Muscle layer of duodenum (tissue), 2 donors: ENCODE measurements around the gene PLXNC1.

Experiments
- H3K27ac ChIP-seq: one replicate; pipeline ENCODE4 v1.7.0; 2013; ENCODE audit warnings: mild to moderate bottlenecking, low read length
- H3K27me3 ChIP-seq: one replicate; pipeline ENCODE4 v1.7.0; 2013; ENCODE audit warnings: low read depth, mild to moderate bottlenecking, control low read depth, low read length
- H3K36me3 ChIP-seq, 2 donors: one replicate each; pipeline ENCODE4 v1.7.0; 2013; ENCODE audit warnings: low read length in 2 of 2, control low read depth in 1 of 2, mild to moderate bottlenecking in 1 of 2; ENCODE audit not compliant: insufficient read depth in 2 of 2, control insufficient read depth in 1 of 2
- H3K4me1 ChIP-seq, 2 donors: one replicate each; pipeline ENCODE4 v1.7.0; 2013; ENCODE audit warnings: low read length in 2 of 2, mild to moderate bottlenecking in 2 of 2, control low read depth in 1 of 2, moderate library complexity in 1 of 2; ENCODE audit not compliant: insufficient read depth in 2 of 2, control insufficient read depth in 1 of 2
- H3K4me3 ChIP-seq, 2 donors: one replicate each; pipeline ENCODE4 v1.7.0; 2013; ENCODE audit warnings: low read length in 2 of 2, low read depth in 1 of 2, mild to moderate bottlenecking in 1 of 2
- H3K9me3 ChIP-seq, 2 donors: one replicate each; pipeline ENCODE4 v1.7.0; 2013; ENCODE audit warnings: low read length in 2 of 2, control low read depth in 1 of 2, mild to moderate bottlenecking in 1 of 2; ENCODE audit not compliant: control insufficient read depth in 1 of 2
- donor health status: healthy.

PLXNC1 gene

GRCh38 chr12:94231709-94232108, 83.3 kb downstream of the PLXNC1 start:
- no peaks in the 10 kb centered on the region for H3K9me3 ChIP-seq
- H3K27ac ChIP-seq, result no peak overlapping the region
- H3K36me3 ChIP-seq, result no peaks in the 10 kb centered on the region
- no peaks in the 10 kb centered on the region for H3K27me3 ChIP-seq
- no peak overlapping the region for H3K4me3 ChIP-seq
- H3K4me1 ChIP-seq, result no peaks in the 10 kb centered on the region

DNA sequence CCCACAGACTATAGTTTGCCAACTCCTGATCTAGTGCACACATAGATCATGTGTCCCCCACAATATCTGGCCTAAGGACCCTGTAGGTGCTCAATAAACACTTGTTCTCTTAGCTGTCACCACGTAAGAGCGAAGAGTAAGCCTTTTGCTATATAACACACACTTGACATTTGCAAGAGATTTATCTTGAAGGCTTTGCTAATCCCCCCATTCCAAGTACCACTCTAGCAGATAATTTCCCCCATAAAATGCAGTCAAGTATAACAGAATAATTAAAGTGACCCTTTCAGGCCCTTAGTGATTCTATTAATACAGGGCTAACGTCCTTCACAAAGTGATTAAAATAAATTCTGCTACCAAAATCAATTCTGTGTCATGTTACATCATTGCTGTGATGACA, 87.5 kb downstream of the PLXNC1 start:
- H3K4me3 ChIP-seq, result no peak overlapping the region
- H3K36me3 ChIP-seq, result no peaks in the 10 kb centered on the region
- H3K27me3 ChIP-seq, result no peaks in the 10 kb centered on the region
- no peaks in the 10 kb centered on the region for H3K9me3 ChIP-seq
- no peaks in the 10 kb centered on the region for H3K4me1 ChIP-seq
- H3K27ac ChIP-seq, result no peak overlapping the region

GRCh38 chr12:94239332-94239993, 91.1 kb downstream of the PLXNC1 start:
- Histone ChIP-seq H3K4me1 (no peaks in the 10 kb centered on the region), H3K4me3 (no peak overlapping the region), H3K27ac (no peak overlapping the region), H3K36me3 (no peaks in the 10 kb centered on the region), H3K9me3 (no peaks in the 10 kb centered on the region), H3K27me3 (no peaks in the 10 kb centered on the region)

DNA sequence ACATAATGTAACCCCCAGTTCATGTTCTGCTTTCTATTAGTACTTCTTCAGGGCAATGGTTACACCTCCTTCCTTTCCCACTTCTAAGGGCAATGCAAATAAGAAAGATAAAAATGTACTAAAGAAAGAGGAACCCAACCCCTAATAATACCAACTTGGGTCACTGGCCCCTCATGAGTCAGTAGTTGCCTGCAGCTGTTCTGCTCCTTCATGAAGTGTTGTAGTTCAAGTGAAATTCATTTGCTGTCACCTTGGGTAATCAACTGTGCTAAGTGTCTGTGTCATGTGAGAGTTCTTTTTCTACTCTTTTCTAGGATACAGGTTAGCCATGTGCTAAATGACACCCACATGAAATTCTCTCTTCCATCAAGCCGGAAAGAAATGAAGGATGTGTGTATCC, 91.8 kb downstream of the PLXNC1 start:
- no peaks in the 10 kb centered on the region for H3K36me3 ChIP-seq

DNA sequence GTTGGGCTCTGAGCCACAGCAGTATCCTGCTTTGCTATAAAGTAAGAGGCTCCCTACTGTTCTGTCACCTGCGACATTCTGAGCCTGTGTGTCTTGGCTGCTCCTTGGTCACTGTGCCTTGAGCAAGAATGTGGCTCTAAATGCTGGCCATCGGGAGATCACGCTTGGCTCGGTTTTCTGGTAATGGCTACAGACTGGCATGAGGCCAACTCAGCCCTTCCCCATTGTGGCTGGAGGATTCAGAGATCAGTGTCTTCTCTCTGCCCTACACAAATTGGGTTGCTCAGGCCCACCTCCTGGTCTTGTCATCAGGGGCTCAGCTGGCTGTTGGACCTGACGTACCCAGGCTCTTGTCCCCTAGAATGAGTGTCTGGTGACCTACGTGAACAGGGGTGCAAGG, 94.5 kb downstream of the PLXNC1 start:
- Histone ChIP-seq H3K36me3 (no peaks in the 10 kb centered on the region), H3K27ac (no peak overlapping the region), H3K27me3 (no peaks in the 10 kb centered on the region), H3K9me3 (no peaks in the 10 kb centered on the region), H3K4me3 (no peak overlapping the region), H3K4me1 (no peaks in the 10 kb centered on the region)

More for the DNA sequence above, 91.8 kb downstream of the PLXNC1 start:
- no peaks in the 10 kb centered on the region for H3K4me1 ChIP-seq
- H3K27me3 ChIP-seq, result no peaks in the 10 kb centered on the region
- H3K9me3 ChIP-seq, result no peaks in the 10 kb centered on the region
- no peak overlapping the region for H3K4me3 ChIP-seq
- H3K27ac ChIP-seq, result no peak overlapping the region

- H3K36me3 ChIP-seq, result no peaks in the 10 kb centered on the region
- H3K4me1 ChIP-seq, result no peaks in the 10 kb centered on the region
- no peak overlapping the region for H3K27ac ChIP-seq
- no peak overlapping the region for H3K4me3 ChIP-seq
- H3K9me3 ChIP-seq, result no peaks in the 10 kb centered on the region
- H3K27me3 ChIP-seq, result no peaks in the 10 kb centered on the region
Measured at GRCh38 chr12:94244165-94245133, 96.1 kb downstream of the PLXNC1 start.

- Histone ChIP-seq H3K27ac (no peak overlapping the region), H3K4me1 (no peaks in the 10 kb centered on the region), H3K4me3 (no peak overlapping the region), H3K36me3 (no peaks in the 10 kb centered on the region), H3K9me3 (no peaks in the 10 kb centered on the region), H3K27me3 (no peaks in the 10 kb centered on the region)
Measured at GRCh38 chr12:94245631-94246383, 97.4 kb downstream of the PLXNC1 start.

DNA sequence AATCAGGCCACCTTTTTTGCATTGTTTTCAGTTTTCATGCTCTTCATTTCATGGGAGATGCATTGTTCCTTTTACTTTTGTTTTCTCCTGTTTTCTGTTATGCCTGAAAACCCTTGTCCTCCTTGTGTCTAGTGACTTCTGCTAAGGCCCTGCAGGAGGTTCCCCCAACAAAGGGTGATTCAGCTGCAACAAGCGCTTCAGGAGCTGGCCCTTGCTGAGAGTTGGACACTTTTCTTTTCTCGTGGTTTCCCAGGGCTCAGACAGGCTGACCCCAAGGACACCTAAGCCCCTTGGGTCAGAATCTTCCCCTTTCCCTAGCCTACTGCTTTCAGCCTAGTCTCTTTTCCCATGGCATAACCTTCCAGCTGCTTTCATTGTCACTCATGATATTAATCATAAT, 98.9 kb downstream of the PLXNC1 start:
- H3K4me3 ChIP-seq, result no peak overlapping the region
- no peak overlapping the region for H3K27ac ChIP-seq
- no peaks in the 10 kb centered on the region for H3K9me3 ChIP-seq
- H3K27me3 ChIP-seq, result no peaks in the 10 kb centered on the region
- no peaks in the 10 kb centered on the region for H3K4me1 ChIP-seq
- no peaks in the 10 kb centered on the region for H3K36me3 ChIP-seq

DNA sequence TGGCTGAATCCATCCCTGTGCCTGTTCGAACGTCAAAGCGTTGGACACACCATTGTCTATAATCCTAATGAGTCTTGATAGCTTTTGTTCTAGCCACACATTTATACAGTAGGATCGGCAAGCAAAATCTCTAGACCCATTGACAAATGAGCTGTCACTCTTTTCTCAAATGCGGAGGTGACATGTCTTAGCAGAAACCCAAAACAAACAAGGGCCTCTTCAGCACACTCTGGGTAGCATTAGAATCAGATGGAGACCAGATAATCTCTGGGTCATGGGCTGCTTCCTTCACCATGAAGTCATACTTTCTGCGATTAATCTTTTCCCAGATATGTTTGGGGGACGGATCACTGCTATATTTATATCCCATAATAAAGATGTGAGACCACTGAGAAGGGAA, 100.2 kb downstream of the PLXNC1 start:
- H3K9me3 ChIP-seq, result no peaks in the 10 kb centered on the region
- no peak overlapping the region for H3K4me3 ChIP-seq
- no peaks in the 10 kb centered on the region for H3K36me3 ChIP-seq
- no peak overlapping the region for H3K27ac ChIP-seq
- H3K27me3 ChIP-seq, result no peaks in the 10 kb centered on the region
- no peaks in the 10 kb centered on the region for H3K4me1 ChIP-seq

DNA sequence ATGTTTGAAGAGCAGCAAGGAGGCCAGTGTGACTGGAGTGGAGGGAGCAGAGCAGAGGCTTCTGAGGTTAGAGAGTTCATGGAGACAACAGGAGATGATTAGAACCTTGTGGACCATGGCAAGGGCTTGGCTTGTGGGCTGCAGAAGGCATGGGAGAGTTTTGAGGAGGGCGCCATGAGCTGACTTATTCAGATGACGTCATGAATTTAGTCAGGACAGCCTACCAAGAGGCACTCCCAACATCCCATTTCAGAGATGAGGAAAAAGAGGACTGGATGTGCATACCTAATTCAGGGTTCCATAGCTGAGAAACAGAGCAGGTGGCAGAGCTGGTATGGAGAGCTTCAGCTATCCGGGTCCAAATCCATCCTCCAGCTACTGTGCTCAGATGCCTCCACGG, 101.8 kb downstream of the PLXNC1 start:
- Histone ChIP-seq H3K4me3 (no peak overlapping the region), H3K4me1 (no peaks in the 10 kb centered on the region), H3K27ac (no peak overlapping the region), H3K36me3 (no peaks in the 10 kb centered on the region), H3K27me3 (no peaks in the 10 kb centered on the region), H3K9me3 (no peaks in the 10 kb centered on the region)

GRCh38 chr12:94254270-94254669, 105.9 kb downstream of the PLXNC1 start:
- no peaks in the 10 kb centered on the region for H3K36me3 ChIP-seq

More at GRCh38 chr12:94254270-94254669, 105.9 kb downstream of the PLXNC1 start:
- Histone ChIP-seq H3K27ac (no peak overlapping the region), H3K27me3 (no peaks in the 10 kb centered on the region), H3K9me3 (no peaks in the 10 kb centered on the region), H3K4me1 (no peaks in the 10 kb centered on the region), H3K4me3 (no peak overlapping the region)
